Muscle of leg (tissue), 11 donors: ENCODE results near the gene NLGN3. TPM values are rescaled to one million over a fixed set of nuclear protein-coding genes. Genes with fewer than 3 reads are reported as not detected.
A peak's percentile ranks its signal among the peaks of the same experiment; 100 is the strongest.

Experiments
- DNase-seq: peaks from one replicate; pipeline ENCODE4 v3.0.0; 2013
- H3K27ac ChIP-seq: one replicate; pipeline ENCODE4 v1.5.1; 2013; ENCODE audit warnings: mild to moderate bottlenecking, low read length, control low read depth
- H3K27me3 ChIP-seq: one replicate; pipeline ENCODE4 v1.6.1; 2013; ENCODE audit warnings: low read length; ENCODE audit not compliant: control insufficient read depth, insufficient read depth
- H3K36me3 ChIP-seq: one replicate; pipeline ENCODE4 v1.6.1; 2013; ENCODE audit warnings: low read length; ENCODE audit not compliant: control insufficient read depth, insufficient read depth
- H3K4me1 ChIP-seq: one replicate; pipeline ENCODE4 v1.6.1; 2013; ENCODE audit warnings: low read length; ENCODE audit not compliant: control insufficient read depth, insufficient read depth
- H3K4me3 ChIP-seq: one replicate; pipeline ENCODE4 v1.5.1; 2013; ENCODE audit warnings: low read length, control low read depth
- H3K9me3 ChIP-seq: replicated peaks from 2 replicates; pipeline ENCODE4 v1.6.1; 2013; ENCODE audit warnings: low read depth, low read length; ENCODE audit not compliant: control insufficient read depth
- WGBS: methylation state at CpG from one replicate; pipeline ENCODE4 v1.1.5; 2013; ENCODE audit warnings: missing lambda C conversion rate; ENCODE audit not compliant: insufficient coverage; 5-methylcytosine and 5-hydroxymethylcytosine counted together
- polyA plus RNA-seq, 8 donors: library from polyadenylated mRNA; unstranded; fragments of 120-200 nt; gene quantifications; one replicate each; pipeline versions ENCODE4 v1.2.1 to v1.2.3, GENCODE V29; 2013; ENCODE audit warnings: inconsistent platforms in 1 of 8, low replicate concordance in 1 of 8; ENCODE audit not compliant: insufficient read length in 8 of 8, insufficient read depth in 1 of 8
- total RNA-seq: library from RNA; stranded (reverse); fragments of 120-200 nt; gene quantifications from one replicate; pipeline ENCODE4 v1.2.4, GENCODE V29; 2013

The NLGN3 gene
- total and polyA plus RNA-seq, 9 donors, result 1.9 to 7.8 (median 3.5) TPM

- H3K4me1 ChIP-seq, result peaks cover 12% of the 10 kb centered on the region
- no peaks in the 10 kb centered on the region for H3K36me3 ChIP-seq
- peak; percentile 99 for DNase-seq
- H3K27me3 ChIP-seq, result no peaks in the 10 kb centered on the region
- peak overlapping the region; percentile 53 for H3K4me3 ChIP-seq
- peak overlapping the region; percentile 95 for H3K27ac ChIP-seq
- WGBS, result 33% methylated on average over 28 of the region's 42 CpGs
- no peaks in the 10 kb centered on the region for H3K9me3 ChIP-seq
Measured at GRCh38 chrX:71181910-71182799, 37.5 kb downstream of the NLGN3 start.

- Histone ChIP-seq H3K9me3 (no peaks in the 10 kb centered on the region), H3K27ac (peak overlapping the region; percentile 86), H3K27me3 (no peaks in the 10 kb centered on the region), H3K36me3 (no peaks in the 10 kb centered on the region), H3K4me3 (no peak overlapping the region), H3K4me1 (peaks cover 12% of the 10 kb centered on the region)
- peak; percentile 17 for DNase-seq
- WGBS, result 44% methylated on average over 1 of the region's 2 CpGs
Measured at GRCh38 chrX:71182871-71183270, 38.2 kb downstream of the NLGN3 start.

GRCh38 chrX:71183341-71183740, 38.7 kb downstream of the NLGN3 start:
- peak overlapping the region; percentile 86 for H3K27ac ChIP-seq

GRCh38 chrX:71184092-71184491, 39.5 kb downstream of the NLGN3 start:
- WGBS, result 58% methylated on average over 1 of the region's 5 CpGs
- Histone ChIP-seq H3K27ac (no peak overlapping the region), H3K36me3 (no peaks in the 10 kb centered on the region), H3K9me3 (no peaks in the 10 kb centered on the region), H3K4me1 (peaks cover 10% of the 10 kb centered on the region), H3K27me3 (no peaks in the 10 kb centered on the region), H3K4me3 (no peak overlapping the region)
- DNase-seq, result no peak

More at GRCh38 chrX:71183341-71183740, 38.7 kb downstream of the NLGN3 start:
- DNase-seq, result peak; percentile 69
- Histone ChIP-seq H3K27me3 (no peaks in the 10 kb centered on the region), H3K4me1 (peaks cover 10% of the 10 kb centered on the region), H3K4me3 (no peak overlapping the region), H3K9me3 (no peaks in the 10 kb centered on the region), H3K36me3 (no peaks in the 10 kb centered on the region)
- WGBS, result 28% methylated on average over 2 of the region's 6 CpGs

GRCh38 chrX:71184803-71185495, 40.3 kb downstream of the NLGN3 start:
- no peak overlapping the region for H3K4me3 ChIP-seq
- no peak overlapping the region for H3K27ac ChIP-seq
- DNase-seq, result no peak
- H3K9me3 ChIP-seq, result no peaks in the 10 kb centered on the region
- no peaks in the 10 kb centered on the region for H3K27me3 ChIP-seq
- H3K36me3 ChIP-seq, result no peaks in the 10 kb centered on the region
- WGBS, result 90% methylated on average over 2 of the region's 4 CpGs
- peaks cover 10% of the 10 kb centered on the region for H3K4me1 ChIP-seq

GRCh38 chrX:71191248-71191647, 46.6 kb downstream of the NLGN3 start:
- no peak overlapping the region for H3K4me3 ChIP-seq
- H3K27ac ChIP-seq, result no peak overlapping the region
- no peak for DNase-seq
- no peaks in the 10 kb centered on the region for H3K27me3 ChIP-seq
- no peaks in the 10 kb centered on the region for H3K36me3 ChIP-seq
- no peaks in the 10 kb centered on the region for H3K9me3 ChIP-seq
- no peaks in the 10 kb centered on the region for H3K4me1 ChIP-seq

- Histone ChIP-seq H3K27me3 (no peaks in the 10 kb centered on the region), H3K4me1 (no peaks in the 10 kb centered on the region), H3K4me3 (no peak overlapping the region), H3K27ac (no peak overlapping the region), H3K36me3 (no peaks in the 10 kb centered on the region), H3K9me3 (no peaks in the 10 kb centered on the region)
- WGBS, result 55% methylated on average over 4 of the region's 4 CpGs
- DNase-seq, result no peak
Measured at GRCh38 chrX:71195964-71196649, 51.5 kb downstream of the NLGN3 start.

GRCh38 chrX:71198066-71198465, 53.4 kb downstream of the NLGN3 start:
- peak; percentile 27 for DNase-seq
- no peaks in the 10 kb centered on the region for H3K27me3 ChIP-seq
- 56% methylated on average over 3 of the region's 3 CpGs for WGBS
- no peaks in the 10 kb centered on the region for H3K36me3 ChIP-seq
- H3K9me3 ChIP-seq, result no peaks in the 10 kb centered on the region
- H3K4me3 ChIP-seq, result no peak overlapping the region
- H3K4me1 ChIP-seq, result no peaks in the 10 kb centered on the region
- no peak overlapping the region for H3K27ac ChIP-seq

- H3K4me3 ChIP-seq, result no peak overlapping the region
- H3K9me3 ChIP-seq, result no peaks in the 10 kb centered on the region
- H3K4me1 ChIP-seq, result no peaks in the 10 kb centered on the region
- H3K27me3 ChIP-seq, result no peaks in the 10 kb centered on the region
- H3K27ac ChIP-seq, result no peak overlapping the region
- no peak for DNase-seq
- H3K36me3 ChIP-seq, result no peaks in the 10 kb centered on the region
- WGBS, result 71% methylated on average over 5 of the region's 7 CpGs
Measured at GRCh38 chrX:71199252-71200008, 54.8 kb downstream of the NLGN3 start.
